ENCODE data around the gene ATG2B.

Gene ATG2B

GRCh38 chr14:96252999-96253539, 110.1 kb downstream of the ATG2B start:
- no peaks in the 10 kb centered on the region for H4K20me1 ChIP-seq (ENCODE audit: insufficient read depth, low read length, poor library complexity, severe bottlenecking)
- no peak overlapping the region for H2AFZ ChIP-seq (ENCODE audit: low read length)
- H3K36me3 ChIP-seq (ENCODE audit: insufficient read depth, low read length), result no peaks in the 10 kb centered on the region
- no peak for TF ChIP-seq EZH2phosphoT487 (IDR thresholded peaks at IDR 0.05; ENCODE audit: borderline replicate concordance)
- no peak for TF ChIP-seq CTCF (conservative IDR thresholded peaks at IDR 0.05; ENCODE audit: low read length)
- no peaks in the 10 kb centered on the region for H3K4me1 ChIP-seq (ENCODE audit: insufficient read depth, low read length, poor library complexity, severe bottlenecking)
- no peak overlapping the region for H3K4me3 ChIP-seq (ENCODE audit: low read length, poor library complexity, severe bottlenecking)
- H3K9me3 ChIP-seq (ENCODE audit: insufficient read depth, low read depth, low read length), result no peaks in the 10 kb centered on the region; the same call in 1 of the 2 replicates
- no peaks in the 10 kb centered on the region for H3F3A ChIP-seq (ENCODE audit: low read depth)
- H3K27me3 ChIP-seq (ENCODE audit: insufficient read depth, low read length, poor library complexity, severe bottlenecking), result no peaks in the 10 kb centered on the region
- no peaks in the 10 kb centered on the region for H3K79me2 ChIP-seq (ENCODE audit: insufficient read depth, low read length)
- no peaks in the 10 kb centered on the region for H3K9me2 ChIP-seq (replicated peaks; ENCODE audit: low read depth, low read length)
- no peak overlapping the region for H3K4me2 ChIP-seq (ENCODE audit: low read depth, low read length, poor library complexity, severe bottlenecking)
- H3K9ac ChIP-seq (ENCODE audit: low read depth, low read length, poor library complexity, severe bottlenecking), result no peak overlapping the region

- Histone ChIP-seq H3F3A (ENCODE audit: low read depth) (no peaks in the 10 kb centered on the region), H3K79me2 (ENCODE audit: insufficient read depth, low read length) (no peaks in the 10 kb centered on the region), H4K20me1 (ENCODE audit: insufficient read depth, low read length, poor library complexity, severe bottlenecking) (no peaks in the 10 kb centered on the region), H3K36me3 (ENCODE audit: insufficient read depth, low read length) (no peaks in the 10 kb centered on the region), H3K9me2 (replicated peaks; ENCODE audit: low read depth, low read length) (no peaks in the 10 kb centered on the region), H3K27me3 (ENCODE audit: insufficient read depth, low read length, poor library complexity, severe bottlenecking) (no peaks in the 10 kb centered on the region), H3K9ac (ENCODE audit: low read depth, low read length, poor library complexity, severe bottlenecking) (no peak overlapping the region), H3K4me3 (ENCODE audit: low read length, poor library complexity, severe bottlenecking) (no peak overlapping the region), H3K9me3 (ENCODE audit: insufficient read depth, low read depth, low read length) (no peaks in the 10 kb centered on the region; the same call in 1 of the 2 replicates), H3K4me1 (ENCODE audit: insufficient read depth, low read length, poor library complexity, severe bottlenecking) (no peaks in the 10 kb centered on the region), H3K4me2 (ENCODE audit: low read depth, low read length, poor library complexity, severe bottlenecking) (no peak overlapping the region), H2AFZ (ENCODE audit: low read length) (no peak overlapping the region)
- TF ChIP-seq CTCF (conservative IDR thresholded peaks at IDR 0.05; ENCODE audit: low read length) (no peak), EZH2phosphoT487 (IDR thresholded peaks at IDR 0.05; ENCODE audit: borderline replicate concordance) (no peak)
Measured at GRCh38 chr14:96252323-96252998, 110.7 kb downstream of the ATG2B start.

GRCh38 chr14:96251656-96252155, 111.4 kb downstream of the ATG2B start:
- H3K4me1 ChIP-seq (ENCODE audit: insufficient read depth, low read length, poor library complexity, severe bottlenecking), result no peaks in the 10 kb centered on the region
- no peaks in the 10 kb centered on the region for H3K36me3 ChIP-seq (ENCODE audit: insufficient read depth, low read length)
- TF ChIP-seq CTCF (conservative IDR thresholded peaks at IDR 0.05; ENCODE audit: low read length), result no peak
- no peak for TF ChIP-seq EZH2phosphoT487 (IDR thresholded peaks at IDR 0.05; ENCODE audit: borderline replicate concordance)
- H3K4me2 ChIP-seq (ENCODE audit: low read depth, low read length, poor library complexity, severe bottlenecking), result no peak overlapping the region
- no peaks in the 10 kb centered on the region for H3K9me2 ChIP-seq (replicated peaks; ENCODE audit: low read depth, low read length)
- H2AFZ ChIP-seq (ENCODE audit: low read length), result no peak overlapping the region
- no peaks in the 10 kb centered on the region for H4K20me1 ChIP-seq (ENCODE audit: insufficient read depth, low read length, poor library complexity, severe bottlenecking)
- H3K79me2 ChIP-seq (ENCODE audit: insufficient read depth, low read length), result no peaks in the 10 kb centered on the region
- no peak overlapping the region for H3K9ac ChIP-seq (ENCODE audit: low read depth, low read length, poor library complexity, severe bottlenecking)
- H3K9me3 ChIP-seq (ENCODE audit: insufficient read depth, low read depth, low read length), result no peaks in the 10 kb centered on the region; the same call in 1 of the 2 replicates
- H3K27me3 ChIP-seq (ENCODE audit: insufficient read depth, low read length, poor library complexity, severe bottlenecking), result no peaks in the 10 kb centered on the region
- no peaks in the 10 kb centered on the region for H3F3A ChIP-seq (ENCODE audit: low read depth)
- H3K4me3 ChIP-seq (ENCODE audit: low read length, poor library complexity, severe bottlenecking), result no peak overlapping the region

Measured in Loucy (cell line).